ENCODE measurements around the gene TUFM. TPM values are rescaled to one million over a fixed set of nuclear protein-coding genes. Genes with fewer than 3 reads are reported as not detected.

Gene TUFM
- total RNA-seq, 1 donor from 2014 or later, result 74.0 TPM

DNA sequence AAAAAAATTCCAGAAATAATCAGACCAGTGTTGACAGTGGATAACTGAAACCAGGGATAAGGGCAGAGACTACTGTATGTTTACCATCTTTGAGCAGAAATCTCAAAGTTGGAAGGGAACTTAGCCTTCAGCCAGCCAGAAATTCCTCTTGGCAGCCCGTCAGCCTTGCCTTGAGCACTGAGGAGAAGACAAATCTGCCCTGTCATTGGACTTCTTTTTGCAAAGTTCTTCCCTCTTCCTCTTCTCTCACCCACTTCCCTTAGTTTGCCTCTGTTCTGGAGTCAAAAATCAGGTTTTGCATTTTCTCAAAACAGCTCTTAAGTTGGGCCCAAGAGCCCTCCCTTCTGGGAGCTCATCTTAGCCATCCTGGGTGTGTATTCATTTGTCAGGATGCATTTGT, 6.2 kb downstream of the TUFM start:
- H3F3A ChIP-seq (ENCODE audit: low read depth), result peaks cover 60% of the 10 kb centered on the region
- H3K4me1 ChIP-seq, result no peaks in the 10 kb centered on the region
- H3K9ac ChIP-seq, result no peak overlapping the region
- H3K27ac ChIP-seq, result peak overlapping the region; percentile 53
- H3K4me2 ChIP-seq, result no peak overlapping the region
- Mint-ChIP-seq H3K9me3 (no peaks in the 10 kb centered on the region), H3K27me3 (ENCODE audit: insufficient read depth, low read depth) (peaks cover 10% of the 10 kb centered on the region), H3K4me1 (peaks cover 5% of the 10 kb centered on the region), H3K36me3 (peaks cover 22% of the 10 kb centered on the region), H3K27ac (no peak overlapping the region), H3K4me3 (peak overlapping the region; percentile 33)
- H3K79me2 ChIP-seq (ENCODE audit: low read depth), result peaks cover 7% of the 10 kb centered on the region
- no peak overlapping the region for H2AFZ ChIP-seq (replicated peaks)
- H3K27me3 ChIP-seq, result no peaks in the 10 kb centered on the region
- peaks cover 10% of the 10 kb centered on the region for H4K20me1 ChIP-seq (ENCODE audit: low read depth)
- no peaks in the 10 kb centered on the region for H3K9me3 ChIP-seq (ENCODE audit: low read depth)
- no peak for DNase-seq (ENCODE audit: low spot score)
- no peak for TF ChIP-seq EZH2phosphoT487 (IDR thresholded peaks at IDR 0.05)
- no peak for TF ChIP-seq CTCF (IDR thresholded peaks at IDR 0.05)
- TF ChIP-seq EZH2 (IDR thresholded peaks at IDR 0.05), result no peak
- no peak overlapping the region for H3K4me3 ChIP-seq
- H3K36me3 ChIP-seq, result no peaks in the 10 kb centered on the region

GRCh38 chr16:28839004-28839639, 7.0 kb downstream of the TUFM start:
- peaks cover 4% of the 10 kb centered on the region for H3K27me3 Mint-ChIP-seq (ENCODE audit: insufficient read depth, low read depth)
- Histone ChIP-seq H3K27ac (no peak overlapping the region), H3K36me3 (no peaks in the 10 kb centered on the region), H3K79me2 (ENCODE audit: low read depth) (no peaks in the 10 kb centered on the region), H3K4me3 (no peak overlapping the region), H3K4me2 (no peak overlapping the region), H3F3A (ENCODE audit: low read depth) (peaks cover 54% of the 10 kb centered on the region), H3K4me1 (no peaks in the 10 kb centered on the region), H2AFZ (replicated peaks) (no peak overlapping the region), H3K9ac (no peak overlapping the region), H3K27me3 (no peaks in the 10 kb centered on the region), H4K20me1 (ENCODE audit: low read depth) (peaks cover 10% of the 10 kb centered on the region), H3K9me3 (ENCODE audit: low read depth) (no peaks in the 10 kb centered on the region)
- H3K9me3 Mint-ChIP-seq, result no peaks in the 10 kb centered on the region
- H3K4me1 Mint-ChIP-seq, result no peaks in the 10 kb centered on the region
- H3K4me3 Mint-ChIP-seq, result no peak overlapping the region
- TF ChIP-seq CTCF (IDR thresholded peaks at IDR 0.05) (no peak), EZH2 (IDR thresholded peaks at IDR 0.05) (no peak), EZH2phosphoT487 (IDR thresholded peaks at IDR 0.05) (no peak)
- no peak overlapping the region for H3K27ac Mint-ChIP-seq
- H3K36me3 Mint-ChIP-seq, result peaks cover 21% of the 10 kb centered on the region
- DNase-seq (ENCODE audit: low spot score), result no peak

DNA sequence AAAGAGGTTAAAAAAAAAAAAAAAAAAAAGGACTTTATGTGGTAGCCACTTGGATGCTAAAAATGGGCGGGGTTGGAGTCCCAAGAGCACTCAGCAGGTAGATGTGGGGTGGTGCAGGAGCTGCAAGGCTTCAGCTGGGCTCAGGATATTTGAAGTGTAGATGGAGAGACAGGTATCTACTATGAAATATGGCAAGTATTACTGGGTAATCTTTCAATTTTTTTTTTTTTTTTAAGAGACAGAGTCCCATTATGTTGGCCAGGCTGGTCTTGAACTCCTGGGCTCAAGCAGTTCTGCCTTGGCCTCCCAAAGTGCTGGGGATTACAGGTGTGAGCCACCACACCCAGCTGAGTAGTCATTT, 7.6 kb downstream of the TUFM start:
- H3K27me3 Mint-ChIP-seq (ENCODE audit: insufficient read depth, low read depth), result peaks cover 4% of the 10 kb centered on the region
- Histone ChIP-seq H3K4me1 (no peaks in the 10 kb centered on the region), H4K20me1 (ENCODE audit: low read depth) (peaks cover 10% of the 10 kb centered on the region), H3K36me3 (no peaks in the 10 kb centered on the region), H3K4me2 (no peak overlapping the region), H3K27me3 (no peaks in the 10 kb centered on the region), H3K9ac (no peak overlapping the region), H3K79me2 (ENCODE audit: low read depth) (no peaks in the 10 kb centered on the region), H3K4me3 (no peak overlapping the region), H3K9me3 (ENCODE audit: low read depth) (no peaks in the 10 kb centered on the region), H3K27ac (no peak overlapping the region), H3F3A (ENCODE audit: low read depth) (peaks cover 53% of the 10 kb centered on the region), H2AFZ (replicated peaks) (no peak overlapping the region)
- TF ChIP-seq EZH2phosphoT487 (IDR thresholded peaks at IDR 0.05) (no peak), EZH2 (IDR thresholded peaks at IDR 0.05) (no peak), CTCF (IDR thresholded peaks at IDR 0.05) (no peak)
- no peaks in the 10 kb centered on the region for H3K9me3 Mint-ChIP-seq
- peaks cover 26% of the 10 kb centered on the region for H3K36me3 Mint-ChIP-seq
- no peak overlapping the region for H3K27ac Mint-ChIP-seq
- H3K4me1 Mint-ChIP-seq, result no peaks in the 10 kb centered on the region
- no peak overlapping the region for H3K4me3 Mint-ChIP-seq
- no peak for DNase-seq (ENCODE audit: low spot score)
